Heart left ventricle (tissue), 13 donors: ENCODE measurements around the gene ZNF555.

Experiments
- POLR2A ChIP-seq, 2 donors: fragments of 450-650 bp; IDR thresholded peaks; one replicate each; pipeline ENCODE4 v1.6.1; 2017; ENCODE audit warnings: antibody characterized with exemption in 2 of 2, mild to moderate bottlenecking in 2 of 2, moderate library complexity in 2 of 2
- TF ChIP-seq, protein P1 (sequence below), 12 donors: fragments of 200-600 bp; sonication (generic) in 4 of 12; IDR thresholded peaks; one replicate each; pipeline versions ENCODE4 v1.5.0 to v1.8.0; 2018 to 2022; ENCODE audit warnings: antibody characterized with exemption in 12 of 12, mild to moderate bottlenecking in 5 of 12
- donor health status: ischemic (EF 13 %, LVEDD 7.1; RV severe dilation, severe dysfunction).
- donor health status: DM: no; HTN: yes; CAD: no.
- donor health status: DM: no; HTN: no; CAD: no.
- donor health status: ischemic (EF 25% LVEDD 6.9; RV normal size, moderate dysfunction).
- donor health status: ischemic (EF 25% LVEDD 5.7; RV mildly dilated, moderate dysfunction).
- donor health status: ischemic (EF 35%, LVEDD 5.7; RV mildly dilated, moderate dysfunction).
- donor health status: nonischemic (EF 11% LVEDD 7.7; RV severe dilation, severe dysfunction).
- donor health status: DM: yes; HTN: yes; CAD: no.
- donor health status: PGD.
- donor health status: ischemic (EF 29% LVEDD 5.4; RV normal size, mild dysfunction).
- donor health status: nonischemic (EF 23%, LVEDD 6.1; RV moderate dilation, normal function).

DNA sequence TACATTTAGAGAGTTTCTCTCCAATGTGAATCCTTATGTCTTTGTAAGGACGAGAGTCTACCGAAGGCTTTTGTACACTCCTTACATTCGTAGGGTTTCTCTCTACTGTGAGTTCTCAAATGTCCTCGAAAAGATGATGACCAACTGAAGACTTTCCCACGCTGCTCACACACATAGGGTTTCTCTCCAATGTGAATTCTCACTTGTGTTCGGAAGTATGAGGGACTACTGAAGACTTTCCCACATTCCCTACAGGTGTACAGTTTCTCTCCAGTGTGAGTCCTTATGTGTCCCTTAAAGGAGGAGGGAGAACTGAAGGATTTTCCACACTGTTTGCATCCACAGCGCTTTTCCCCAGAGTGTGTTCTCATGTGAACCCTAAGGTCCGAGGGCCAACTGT, 55.4 kb downstream of the ZNF555 start:
- no peak for TF ChIP-seq POLR2A (IDR thresholded peaks at IDR 0.05)
- TF ChIP-seq, protein P1, sequence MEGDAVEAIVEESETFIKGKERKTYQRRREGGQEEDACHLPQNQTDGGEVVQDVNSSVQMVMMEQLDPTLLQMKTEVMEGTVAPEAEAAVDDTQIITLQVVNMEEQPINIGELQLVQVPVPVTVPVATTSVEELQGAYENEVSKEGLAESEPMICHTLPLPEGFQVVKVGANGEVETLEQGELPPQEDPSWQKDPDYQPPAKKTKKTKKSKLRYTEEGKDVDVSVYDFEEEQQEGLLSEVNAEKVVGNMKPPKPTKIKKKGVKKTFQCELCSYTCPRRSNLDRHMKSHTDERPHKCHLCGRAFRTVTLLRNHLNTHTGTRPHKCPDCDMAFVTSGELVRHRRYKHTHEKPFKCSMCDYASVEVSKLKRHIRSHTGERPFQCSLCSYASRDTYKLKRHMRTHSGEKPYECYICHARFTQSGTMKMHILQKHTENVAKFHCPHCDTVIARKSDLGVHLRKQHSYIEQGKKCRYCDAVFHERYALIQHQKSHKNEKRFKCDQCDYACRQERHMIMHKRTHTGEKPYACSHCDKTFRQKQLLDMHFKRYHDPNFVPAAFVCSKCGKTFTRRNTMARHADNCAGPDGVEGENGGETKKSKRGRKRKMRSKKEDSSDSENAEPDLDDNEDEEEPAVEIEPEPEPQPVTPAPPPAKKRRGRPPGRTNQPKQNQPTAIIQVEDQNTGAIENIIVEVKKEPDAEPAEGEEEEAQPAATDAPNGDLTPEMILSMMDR (IDR thresholded peaks at IDR 0.05), result no peak
